ENCODE measurements around the gene UPF1. TPM values are rescaled to one million over a fixed set of nuclear protein-coding genes. Genes with fewer than 3 reads are reported as not detected.

Gene UPF1
- total RNA-seq, 1 donor from 2014 or later: 57.8 TPM

- Mint-ChIP-seq H3K4me1 (ENCODE audit: low read depth, unreplicated experiment) (no peaks in the 10 kb centered on the region), H3K36me3 (ENCODE audit: low read depth, unreplicated experiment) (peaks cover 36% of the 10 kb centered on the region)
- DNase-seq (ENCODE audit: low read depth): no peak
Measured at GRCh38 chr19:18878058-18878797, 46.5 kb downstream of the UPF1 start.

GRCh38 chr19:18878858-18879578 lies 47.3 kb downstream of the UPF1 start:
- Histone ChIP-seq H2AFZ (ENCODE audit: low read depth, low read length) (no peak overlapping the region), H3K9me3 (ENCODE audit: insufficient read depth, low read depth, low read length) (peaks cover 6% of the 10 kb centered on the region), H3K27me3 (ENCODE audit: insufficient read depth, low read length) (no peaks in the 10 kb centered on the region), H4K20me1 (ENCODE audit: insufficient read depth, low read length) (peaks cover 1% of the 10 kb centered on the region), H3K4me1 (ENCODE audit: insufficient read depth, low read length) (no peaks in the 10 kb centered on the region), H3K79me2 (ENCODE audit: insufficient read depth, low read length) (no peaks in the 10 kb centered on the region), H3K27ac (ENCODE audit: low read depth, low read length) (no peak overlapping the region), H3K36me3 (ENCODE audit: insufficient read depth, low read length) (no peaks in the 10 kb centered on the region), H3K9ac (ENCODE audit: low read length) (no peak overlapping the region), H3K4me3 (ENCODE audit: insufficient read depth, low read depth, low read length) (no peak overlapping the region), H3K4me2 (ENCODE audit: low read length) (no peak overlapping the region)
- Mint-ChIP-seq H3K27me3 (ENCODE audit: low read depth, unreplicated experiment) (no peaks in the 10 kb centered on the region), H3K27ac (ENCODE audit: unreplicated experiment) (peak overlapping the region; percentile 26), H3K4me3 (ENCODE audit: unreplicated experiment) (no peak overlapping the region), H3K36me3 (ENCODE audit: low read depth, unreplicated experiment) (peaks cover 40% of the 10 kb centered on the region), H3K9me3 (ENCODE audit: unreplicated experiment) (peaks cover 12% of the 10 kb centered on the region), H3K4me1 (ENCODE audit: low read depth, unreplicated experiment) (no peaks in the 10 kb centered on the region)
- FAIRE-seq: no peak
- TF ChIP-seq CTCF (IDR thresholded peaks at IDR 0.05; ENCODE audit: insufficient read depth, low read depth, low read length): no peak
- no peak for TF ChIP-seq EZH2 (IDR thresholded peaks at IDR 0.05; ENCODE audit: insufficient read depth, low read length)
- no peak for DNase-seq (ENCODE audit: low read depth)

More at GRCh38 chr19:18878058-18878797, 46.5 kb downstream of the UPF1 start:
- Mint-ChIP-seq H3K27ac (ENCODE audit: unreplicated experiment) (no peak overlapping the region), H3K9me3 (ENCODE audit: unreplicated experiment) (peaks cover 12% of the 10 kb centered on the region), H3K27me3 (ENCODE audit: low read depth, unreplicated experiment) (no peaks in the 10 kb centered on the region), H3K4me3 (ENCODE audit: unreplicated experiment) (peak overlapping the region; percentile 60)
- no peak overlapping the region for H3K4me3 ChIP-seq (ENCODE audit: insufficient read depth, low read depth, low read length)
- FAIRE-seq: no peak
- no peak overlapping the region for H3K27ac ChIP-seq (ENCODE audit: low read depth, low read length)
- H3K4me2 ChIP-seq (ENCODE audit: low read length): no peak overlapping the region
- H2AFZ ChIP-seq (ENCODE audit: low read depth, low read length): no peak overlapping the region
- TF ChIP-seq CTCF (IDR thresholded peaks at IDR 0.05; ENCODE audit: insufficient read depth, low read depth, low read length) (no peak), EZH2 (IDR thresholded peaks at IDR 0.05; ENCODE audit: insufficient read depth, low read length) (no peak)
- H3K36me3 ChIP-seq (ENCODE audit: insufficient read depth, low read length): no peaks in the 10 kb centered on the region
- H3K9ac ChIP-seq (ENCODE audit: low read length): no peak overlapping the region
- H3K27me3 ChIP-seq (ENCODE audit: insufficient read depth, low read length): no peaks in the 10 kb centered on the region
- no peaks in the 10 kb centered on the region for H3K4me1 ChIP-seq (ENCODE audit: insufficient read depth, low read length)
- peaks cover 6% of the 10 kb centered on the region for H3K9me3 ChIP-seq (ENCODE audit: insufficient read depth, low read depth, low read length)
- H3K79me2 ChIP-seq (ENCODE audit: insufficient read depth, low read length): no peaks in the 10 kb centered on the region
- peaks cover 7% of the 10 kb centered on the region for H4K20me1 ChIP-seq (ENCODE audit: insufficient read depth, low read length)

Data from astrocyte (in vitro differentiated cells and primary cell).